GM06990 (cell line): ENCODE data around the gene RSU1.

Experiments used
- DNase-seq: peaks from one replicate; pipeline ENCODE4 v3.0.0-alpha.2; 2011; ENCODE audit not compliant: insufficient read length; ENCODE audit errors: extremely low read depth
- H3K27me3 ChIP-seq: replicated peaks from 2 replicates; pipeline ENCODE4 v1.6.0; 2011; ENCODE audit warnings: low read length; ENCODE audit not compliant: control insufficient read depth, insufficient read depth
- H3K36me3 ChIP-seq: 2 replicates; pipeline ENCODE4 v1.5.1; 2011; ENCODE audit warnings: low read length; ENCODE audit not compliant: control insufficient read depth, insufficient read depth
- H3K4me3 ChIP-seq: replicated peaks from 2 replicates; pipeline ENCODE4 v1.5.1; 2011; ENCODE audit warnings: low read depth, mild to moderate bottlenecking, control low read depth, low read length
- CTCF ChIP-seq: IDR thresholded peaks from 2 replicates; pipeline ENCODE4 v1.5.1; 2011; ENCODE audit warnings: low read length, control low read depth, mild to moderate bottlenecking, inconsistent platforms; ENCODE audit not compliant: insufficient read depth, poor library complexity, severe bottlenecking

RSU1 gene

GRCh38 chr10:16748749-16749148 lies 68.5 kb downstream of the RSU1 start:
- DNase-seq = no peak
- H3K4me3 ChIP-seq = no peak overlapping the region
- peaks cover 11% of the 10 kb centered on the region for H3K36me3 ChIP-seq
- H3K27me3 ChIP-seq = no peaks in the 10 kb centered on the region
- TF ChIP-seq CTCF = no peak

- Histone ChIP-seq H3K36me3 (peaks cover 9% of the 10 kb centered on the region), H3K27me3 (no peaks in the 10 kb centered on the region), H3K4me3 (no peak overlapping the region)
- no peak for TF ChIP-seq CTCF
- DNase-seq = no peak
Measured at GRCh38 chr10:16746856-16747255, 70.4 kb downstream of the RSU1 start.

- peaks cover 4% of the 10 kb centered on the region for H3K36me3 ChIP-seq
- DNase-seq = no peak
- H3K27me3 ChIP-seq = no peaks in the 10 kb centered on the region
- no peak for TF ChIP-seq CTCF
- H3K4me3 ChIP-seq = no peak overlapping the region
Measured at GRCh38 chr10:16745061-16745460, 72.2 kb downstream of the RSU1 start.

GRCh38 chr10:16742165-16742960 lies 74.9 kb downstream of the RSU1 start:
- no peak for TF ChIP-seq CTCF
- H3K36me3 ChIP-seq = no peaks in the 10 kb centered on the region
- no peak for DNase-seq
- H3K4me3 ChIP-seq = no peak overlapping the region
- H3K27me3 ChIP-seq = no peaks in the 10 kb centered on the region

GRCh38 chr10:16741540-16741939 lies 75.7 kb downstream of the RSU1 start:
- Histone ChIP-seq H3K27me3 (no peaks in the 10 kb centered on the region), H3K4me3 (no peak overlapping the region), H3K36me3 (no peaks in the 10 kb centered on the region)
- TF ChIP-seq CTCF = no peak
- DNase-seq = no peak

- H3K27me3 ChIP-seq = no peaks in the 10 kb centered on the region
- TF ChIP-seq CTCF = no peak
- no peak overlapping the region for H3K4me3 ChIP-seq
- DNase-seq = no peak
- H3K36me3 ChIP-seq = peaks cover 4% of the 10 kb centered on the region
Measured at GRCh38 chr10:16737420-16737819, 79.8 kb downstream of the RSU1 start.
